ENCODE data around the gene SLIT3.
"Not testable (repeated sequence)": the region's sequence is repeated elsewhere in the genome, so short reads cannot be mapped to it uniquely, and the experiment has no call there.

Gene SLIT3

DNA sequence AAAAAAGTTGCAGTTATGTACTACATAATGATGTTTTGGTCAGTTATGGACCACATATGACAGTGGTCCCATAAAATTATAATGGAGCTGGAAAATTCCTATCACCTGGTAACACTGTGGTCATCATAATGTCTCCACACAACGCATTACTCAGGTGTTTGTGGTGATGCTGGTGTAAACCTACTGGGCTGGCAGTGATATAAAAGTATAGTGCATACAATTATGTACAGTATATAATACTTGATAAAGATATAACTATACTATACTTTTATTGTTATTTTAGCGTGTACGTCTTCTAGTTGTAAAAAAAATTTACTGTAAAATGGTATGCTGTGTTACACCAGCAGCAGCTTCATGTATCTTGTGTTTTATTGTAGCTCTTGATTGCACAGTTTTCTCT, 655.7 kb downstream of the SLIT3 start:
- Histone ChIP-seq H3K36me3 (ENCODE audit: control insufficient read depth, insufficient read depth, low read length) (no peaks in the 10 kb centered on the region), H3K27ac (no peak overlapping the region), H3K9me3 (ENCODE audit: control insufficient read depth, low read length) (no peaks in the 10 kb centered on the region), H3K4me1 (no peaks in the 10 kb centered on the region), H2AFZ (no peak overlapping the region), H3K4me3 (ENCODE audit: low read depth, low read length) (no peak overlapping the region), H3K27me3 (ENCODE audit: control insufficient read depth, insufficient read depth, low read length) (no peaks in the 10 kb centered on the region), H3K9ac (no peak overlapping the region), H3K4me2 (ENCODE audit: low read length) (no peak overlapping the region), H3K79me2 (no peaks in the 10 kb centered on the region)
- TF ChIP-seq, protein P1, sequence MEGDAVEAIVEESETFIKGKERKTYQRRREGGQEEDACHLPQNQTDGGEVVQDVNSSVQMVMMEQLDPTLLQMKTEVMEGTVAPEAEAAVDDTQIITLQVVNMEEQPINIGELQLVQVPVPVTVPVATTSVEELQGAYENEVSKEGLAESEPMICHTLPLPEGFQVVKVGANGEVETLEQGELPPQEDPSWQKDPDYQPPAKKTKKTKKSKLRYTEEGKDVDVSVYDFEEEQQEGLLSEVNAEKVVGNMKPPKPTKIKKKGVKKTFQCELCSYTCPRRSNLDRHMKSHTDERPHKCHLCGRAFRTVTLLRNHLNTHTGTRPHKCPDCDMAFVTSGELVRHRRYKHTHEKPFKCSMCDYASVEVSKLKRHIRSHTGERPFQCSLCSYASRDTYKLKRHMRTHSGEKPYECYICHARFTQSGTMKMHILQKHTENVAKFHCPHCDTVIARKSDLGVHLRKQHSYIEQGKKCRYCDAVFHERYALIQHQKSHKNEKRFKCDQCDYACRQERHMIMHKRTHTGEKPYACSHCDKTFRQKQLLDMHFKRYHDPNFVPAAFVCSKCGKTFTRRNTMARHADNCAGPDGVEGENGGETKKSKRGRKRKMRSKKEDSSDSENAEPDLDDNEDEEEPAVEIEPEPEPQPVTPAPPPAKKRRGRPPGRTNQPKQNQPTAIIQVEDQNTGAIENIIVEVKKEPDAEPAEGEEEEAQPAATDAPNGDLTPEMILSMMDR (IDR thresholded peaks at IDR 0.05) = no peak

DNA sequence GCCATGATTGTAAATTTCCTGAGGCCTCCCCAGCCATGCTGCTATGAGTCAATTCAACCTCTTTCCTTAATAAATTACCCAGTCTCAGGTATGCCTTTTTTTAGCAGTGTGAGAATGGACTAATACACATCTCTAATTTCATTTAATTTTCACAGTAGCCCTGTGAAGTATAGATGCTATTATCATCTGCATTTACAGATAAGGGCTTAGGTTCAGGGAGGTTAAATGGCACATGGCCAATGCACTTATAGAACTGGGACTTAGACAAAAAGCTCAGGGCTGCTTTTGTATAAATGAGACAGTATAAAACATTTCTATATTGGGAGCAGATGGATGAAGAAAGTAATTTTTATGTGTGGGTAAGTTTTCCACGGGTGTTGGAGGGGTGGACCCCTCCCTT, 658.9 kb downstream of the SLIT3 start:
- no peak overlapping the region for H3K27ac ChIP-seq
- no peaks in the 10 kb centered on the region for H3K36me3 ChIP-seq (ENCODE audit: control insufficient read depth, insufficient read depth, low read length)
- H3K4me3 ChIP-seq (ENCODE audit: low read depth, low read length) = no peak overlapping the region
- H3K9ac ChIP-seq = no peak overlapping the region
- no peak overlapping the region for H2AFZ ChIP-seq
- H3K9me3 ChIP-seq (ENCODE audit: control insufficient read depth, low read length) = no peaks in the 10 kb centered on the region
- no peak overlapping the region for H3K4me2 ChIP-seq (ENCODE audit: low read length)
- no peaks in the 10 kb centered on the region for H3K27me3 ChIP-seq (ENCODE audit: control insufficient read depth, insufficient read depth, low read length)
- no peaks in the 10 kb centered on the region for H3K79me2 ChIP-seq
- TF ChIP-seq, protein P1 (IDR thresholded peaks at IDR 0.05) = no peak
- no peaks in the 10 kb centered on the region for H3K4me1 ChIP-seq

DNA sequence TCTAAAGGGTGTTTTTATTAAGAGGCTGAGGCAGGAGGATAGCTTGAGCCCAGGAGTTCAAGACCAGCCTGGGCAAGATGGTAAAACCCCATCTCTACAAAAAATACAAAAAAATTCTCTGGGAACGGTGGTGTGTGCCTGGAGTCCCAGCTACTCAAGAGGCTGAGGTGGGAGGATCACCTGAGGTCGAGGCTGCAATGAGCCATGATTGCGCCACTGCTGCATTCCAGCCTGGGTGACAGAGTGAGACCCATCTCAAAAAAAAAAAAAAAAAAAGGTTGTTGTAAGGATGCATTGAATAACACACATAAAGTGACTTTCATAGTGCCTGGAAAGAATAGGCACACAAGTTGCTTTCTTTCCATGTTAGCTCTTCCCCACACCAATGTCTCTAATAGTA, 662.1 kb downstream of the SLIT3 start:
- not testable (repeated sequence) for H3K27ac ChIP-seq; H2AFZ ChIP-seq; H3K4me3 ChIP-seq (ENCODE audit: low read depth, low read length); H3K27me3 ChIP-seq (ENCODE audit: control insufficient read depth, insufficient read depth, low read length); H3K9ac ChIP-seq; H3K36me3 ChIP-seq (ENCODE audit: control insufficient read depth, insufficient read depth, low read length); H3K4me2 ChIP-seq (ENCODE audit: low read length); H3K79me2 ChIP-seq; H3K4me1 ChIP-seq; H3K9me3 ChIP-seq (ENCODE audit: control insufficient read depth, low read length)

DNA sequence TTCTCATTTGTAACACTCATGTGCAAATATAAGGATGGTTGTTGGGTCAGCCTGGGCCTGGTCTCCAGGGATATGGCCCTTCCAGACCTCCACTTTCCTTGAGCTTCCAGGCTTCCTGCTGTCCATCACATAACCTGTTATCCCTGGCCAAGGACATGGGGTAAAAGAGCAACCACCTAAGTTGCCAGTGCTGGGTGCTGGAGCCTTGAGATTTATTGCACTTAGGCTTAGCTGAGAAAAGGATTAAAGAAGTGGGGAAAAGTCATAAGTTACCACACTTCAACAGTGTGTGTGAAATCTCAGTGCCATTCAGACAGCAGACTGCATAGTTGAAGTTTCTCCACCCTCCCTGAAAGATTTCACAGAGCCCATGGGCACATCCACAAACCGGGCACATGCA, 663.1 kb downstream of the SLIT3 start:
- Histone ChIP-seq H3K4me2 (ENCODE audit: low read length) (no peak overlapping the region), H3K79me2 (no peaks in the 10 kb centered on the region), H3K9me3 (ENCODE audit: control insufficient read depth, low read length) (no peaks in the 10 kb centered on the region), H3K4me3 (ENCODE audit: low read depth, low read length) (no peak overlapping the region), H2AFZ (no peak overlapping the region), H3K27me3 (ENCODE audit: control insufficient read depth, insufficient read depth, low read length) (no peaks in the 10 kb centered on the region), H3K9ac (no peak overlapping the region), H3K27ac (no peak overlapping the region), H3K36me3 (ENCODE audit: control insufficient read depth, insufficient read depth, low read length) (no peaks in the 10 kb centered on the region), H3K4me1 (no peaks in the 10 kb centered on the region)
- TF ChIP-seq, protein P1 (IDR thresholded peaks at IDR 0.05) = no peak

DNA sequence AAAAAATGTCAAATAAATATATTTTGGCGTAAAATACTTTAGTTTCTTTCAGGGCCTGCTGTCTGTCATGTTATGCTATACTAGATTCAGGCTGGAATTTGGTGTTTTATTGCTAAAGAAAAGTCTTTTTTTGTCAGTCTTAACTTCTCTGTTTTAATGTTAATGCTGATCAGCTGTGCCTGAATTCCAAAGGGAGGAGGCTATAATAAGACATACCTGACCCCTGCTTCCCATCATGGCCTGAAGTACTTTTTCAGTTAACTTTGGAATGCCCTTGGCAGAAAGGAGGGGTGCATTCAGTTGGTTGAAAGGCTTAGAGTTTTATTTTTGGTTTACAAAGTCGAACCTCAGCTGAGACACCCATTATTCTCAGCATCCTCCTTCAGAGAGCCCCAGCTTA, 663.7 kb downstream of the SLIT3 start:
- Histone ChIP-seq H3K4me1 (no peaks in the 10 kb centered on the region), H3K27ac (no peak overlapping the region), H3K79me2 (no peaks in the 10 kb centered on the region), H3K27me3 (ENCODE audit: control insufficient read depth, insufficient read depth, low read length) (no peaks in the 10 kb centered on the region), H3K9me3 (ENCODE audit: control insufficient read depth, low read length) (no peaks in the 10 kb centered on the region), H3K9ac (no peak overlapping the region), H3K4me2 (ENCODE audit: low read length) (no peak overlapping the region), H2AFZ (no peak overlapping the region), H3K36me3 (ENCODE audit: control insufficient read depth, insufficient read depth, low read length) (no peaks in the 10 kb centered on the region), H3K4me3 (ENCODE audit: low read depth, low read length) (no peak overlapping the region)
- TF ChIP-seq, protein P1 (IDR thresholded peaks at IDR 0.05) = no peak

DNA sequence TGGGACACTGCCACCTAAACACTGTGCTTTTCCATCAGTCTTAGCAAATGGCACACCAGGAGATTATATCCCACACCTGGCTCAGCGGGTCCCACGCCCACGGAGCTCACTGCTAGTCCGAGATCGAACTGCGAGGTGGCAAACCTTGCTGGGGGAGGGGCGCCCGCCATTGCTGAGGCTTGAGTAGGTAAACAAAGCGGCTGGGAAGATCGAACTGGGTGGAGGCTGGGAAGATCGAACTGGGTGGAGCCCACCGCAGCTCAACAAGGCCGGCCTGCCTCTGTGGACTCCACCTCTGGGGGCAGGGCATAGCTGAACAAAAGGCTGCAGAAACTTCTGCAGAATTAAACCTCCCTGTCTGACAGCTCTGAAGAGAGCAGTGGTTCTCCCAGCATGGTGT, 670.0 kb downstream of the SLIT3 start:
- H3K36me3 ChIP-seq (ENCODE audit: control insufficient read depth, insufficient read depth, low read length); H3K27ac ChIP-seq; H3K4me2 ChIP-seq (ENCODE audit: low read length); H3K4me1 ChIP-seq; H3K4me3 ChIP-seq (ENCODE audit: low read depth, low read length); H3K9me3 ChIP-seq (ENCODE audit: control insufficient read depth, low read length); H3K27me3 ChIP-seq (ENCODE audit: control insufficient read depth, insufficient read depth, low read length); H3K9ac ChIP-seq; H2AFZ ChIP-seq; H3K79me2 ChIP-seq: not testable (repeated sequence)
